PC-3 (cell line): Measurements from ENCODE around the gene COPG2.
A peak's percentile ranks its signal among the peaks of the same experiment; 100 is the strongest.

Source experiments
- CTCF ChIP-seq: fragments of 300-600 bp; sonication (generic); conservative IDR thresholded peaks from 2 replicates; pipeline ENCODE4 v1.5.1; 2017; ENCODE audit warnings: antibody characterized with exemption, low read depth, mild to moderate bottlenecking, low read length
- EZH2 ChIP-seq: fragments of 300-600 bp; sonication (generic); IDR thresholded peaks from one replicate; pipeline ENCODE4 v1.6.1; 2017; ENCODE audit warnings: antibody characterized with exemption, mild to moderate bottlenecking, low read length; ENCODE audit not compliant: unreplicated experiment
- EZH2phosphoT487 ChIP-seq: fragments of 300-600 bp; sonication (generic); IDR thresholded peaks from 2 replicates; pipeline ENCODE4 v1.6.1; 2018; ENCODE audit warnings: mild to moderate bottlenecking, antibody characterized with exemption, low read length, borderline replicate concordance

GRCh38 chr7:130490888-130491804 lies 177.4 kb downstream of the COPG2 start:
- TF ChIP-seq CTCF (peak; percentile 27; the same call in 1 of the 2 replicates), EZH2 (no peak), EZH2phosphoT487 (no peak)
